Esophagus squamous epithelium (tissue), 5 donors: ENCODE measurements around the gene RGS7. TPM values are rescaled to one million over a fixed set of nuclear protein-coding genes. Genes with fewer than 3 reads are reported as not detected.

Experiments used
- DNase-seq: peaks from one replicate; lab custom pipeline; 2025; lab: John Stamatoyannopoulos, UW
- H3K27ac ChIP-seq, 4 donors: fragments of 200-600 bp; sonication (generic); one replicate each; pipeline ENCODE4 v1.5.1; 2016 to 2019; ENCODE audit warnings: mild to moderate bottlenecking in 1 of 4
- H3K27me3 ChIP-seq, 4 donors: fragments of 200-600 bp; sonication (generic); 1 replicate in 3 of 4; 2 replicates in 1 of 4; pipeline versions ENCODE4 v1.5.1 to v1.6.0; 2017 to 2021; ENCODE audit warnings: antibody characterized with exemption in 1 of 4
- H3K36me3 ChIP-seq, 3 donors: fragments of 200-600 bp; sonication (generic); one replicate each; pipeline ENCODE4 v1.5.1; 2016 to 2019
- H3K4me1 ChIP-seq, 3 donors: fragments of 200-600 bp; sonication (generic); one replicate each; pipeline ENCODE4 v1.5.1; 2017 to 2019
- H3K4me3 ChIP-seq, 4 donors: fragments of 200-600 bp; sonication (generic); 1 replicate in 3 of 4; 2 replicates in 1 of 4; pipeline ENCODE4 v1.5.1; 2016 to 2019; ENCODE audit warnings: mild to moderate bottlenecking in 2 of 4, moderate library complexity in 1 of 4
- H3K9me3 ChIP-seq, 3 donors: fragments of 200-600 bp; sonication (generic); one replicate each; pipeline ENCODE4 v1.5.1; 2016 to 2019
- CTCF ChIP-seq, 6 experiments: fragments of 450-650 bp in 4 of 6; fragments of 200-600 bp in 2 of 6; sonication (generic) in 2 of 6; IDR thresholded peaks; one replicate each; pipeline ENCODE4 v1.5.1; 2016 to 2019; ENCODE audit warnings: antibody characterized with exemption in 6 of 6, mild to moderate bottlenecking in 4 of 6, moderate library complexity in 4 of 6
- POLR2A ChIP-seq, 4 donors: fragments of 450-650 bp; IDR thresholded peaks; one replicate each; pipeline ENCODE4 v1.6.1; 2017; ENCODE audit warnings: antibody characterized with exemption in 4 of 4, mild to moderate bottlenecking in 4 of 4, moderate library complexity in 3 of 4
- WGBS, 2 donors: methylation state at CpG; one replicate each; pipeline ENCODE4 v1.1.5; 2018; 5-methylcytosine and 5-hydroxymethylcytosine counted together
- intact Hi-C: fragments of 100-400 bp; cut with DNase I; formaldehyde crosslinking; loops from one replicate; pipeline ENCODE4 v1.15.0; 2022
- total RNA-seq, 4 donors: library from RNA; depleted of rRNA; stranded (reverse); fragments of >200 nt; gene quantifications; one replicate each; pipeline ENCODE4 v1.1.0, GENCODE V29; 2016
- donor health status: DM: yes; HTN: yes; CAD: no.

Gene RGS7
- total RNA-seq, 4 donors from 2014 or later = not detected

DNA sequence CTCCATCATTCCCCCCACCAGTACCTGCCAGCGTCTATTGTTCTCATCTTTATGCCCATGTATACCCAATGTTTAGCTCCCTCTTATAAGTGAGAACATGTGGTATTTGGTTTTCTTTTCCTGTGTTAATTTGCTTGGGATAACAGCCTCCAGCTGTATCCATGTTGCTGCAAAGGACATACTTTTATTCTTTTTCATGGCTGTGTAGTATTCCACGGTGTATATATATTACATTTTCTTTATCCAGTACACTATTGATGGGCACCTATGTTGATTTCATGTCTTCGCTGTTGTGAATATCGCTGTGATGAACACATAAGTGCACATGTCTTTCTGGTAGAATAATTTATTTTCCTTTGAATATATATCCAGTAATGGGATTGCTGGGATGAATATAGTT, 431.7 kb downstream of the RGS7 start:
- Histone ChIP-seq H3K36me3 (no peaks in the 10 kb centered on the region), H3K27me3 (no peaks in the 10 kb centered on the region), H3K27ac (no peak overlapping the region), H3K4me1 (no peaks in the 10 kb centered on the region), H3K4me3 (no peak overlapping the region), H3K9me3 (peaks cover 0 to 4% (median 0%) of the 10 kb centered on the region in 3 donors)
- 76 to 83% methylated on average over 4 of the region's 4 CpGs for WGBS, 2 donors
- intact Hi-C loops = no loop called here
- TF ChIP-seq POLR2A (IDR thresholded peaks at IDR 0.05) = no peak
- TF ChIP-seq CTCF (IDR thresholded peaks at IDR 0.05) = no peak
- no peak for DNase-seq

DNA sequence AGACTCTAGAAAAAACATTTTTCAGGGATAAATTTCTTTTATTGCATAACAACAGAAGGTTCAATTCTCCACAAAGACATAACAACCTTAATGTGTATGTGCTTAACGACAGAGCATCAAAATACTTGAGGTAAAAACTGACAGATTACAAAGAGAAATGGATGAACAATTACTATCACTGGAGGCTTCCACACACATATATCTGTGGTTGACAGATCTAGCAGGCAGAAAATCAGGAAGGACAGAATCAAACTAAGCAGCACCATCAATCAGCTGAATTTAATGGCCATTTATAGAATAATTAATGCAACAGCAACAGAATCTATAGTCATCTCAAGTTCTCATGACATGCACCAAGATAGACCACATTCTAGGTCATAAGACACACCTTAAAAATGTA, 439.0 kb downstream of the RGS7 start:
- no peak overlapping the region for H3K4me3 ChIP-seq
- H3K9me3 ChIP-seq = no peaks in the 10 kb centered on the region
- DNase-seq = no peak
- no peaks in the 10 kb centered on the region for H3K27me3 ChIP-seq
- TF ChIP-seq POLR2A (IDR thresholded peaks at IDR 0.05) (no peak), CTCF (IDR thresholded peaks at IDR 0.05) (no peak)
- H3K27ac ChIP-seq = no peak overlapping the region
- intact Hi-C loops = no loop called here
- no peaks in the 10 kb centered on the region for H3K36me3 ChIP-seq
- no peaks in the 10 kb centered on the region for H3K4me1 ChIP-seq
- 50 to 57% methylated on average over 1 of the region's 1 CpG for WGBS, 2 donors

DNA sequence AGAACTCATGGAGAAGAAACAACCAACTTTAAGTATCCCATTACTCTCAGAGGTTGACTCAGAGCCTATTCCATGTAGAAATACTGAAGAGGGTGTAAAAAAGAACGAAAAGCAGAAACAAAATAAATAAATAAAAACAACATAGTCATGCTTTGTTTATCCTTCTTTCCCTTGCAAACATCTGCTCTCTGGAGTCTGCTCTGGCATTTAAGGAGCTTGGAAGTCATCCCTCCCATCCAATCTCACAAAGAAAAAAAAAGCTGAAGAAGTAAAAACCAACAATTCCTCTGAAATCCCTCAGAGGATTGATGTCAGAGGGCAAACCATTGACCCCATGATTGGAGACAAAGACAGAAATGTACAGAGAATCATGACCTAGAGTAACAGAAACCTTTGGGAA, 442.5 kb downstream of the RGS7 start:
- Histone ChIP-seq H3K4me1 (no peaks in the 10 kb centered on the region), H3K36me3 (no peaks in the 10 kb centered on the region), H3K27ac (no peak overlapping the region), H3K4me3 (no peak overlapping the region), H3K9me3 (no peaks in the 10 kb centered on the region), H3K27me3 (no peaks in the 10 kb centered on the region)
- WGBS, 2 donors = 20 to 25% methylated on average over 1 of the region's 1 CpG
- intact Hi-C loops = no loop called here
- TF ChIP-seq POLR2A (IDR thresholded peaks at IDR 0.05) = no peak
- TF ChIP-seq CTCF (IDR thresholded peaks at IDR 0.05) = no peak
- DNase-seq = no peak

DNA sequence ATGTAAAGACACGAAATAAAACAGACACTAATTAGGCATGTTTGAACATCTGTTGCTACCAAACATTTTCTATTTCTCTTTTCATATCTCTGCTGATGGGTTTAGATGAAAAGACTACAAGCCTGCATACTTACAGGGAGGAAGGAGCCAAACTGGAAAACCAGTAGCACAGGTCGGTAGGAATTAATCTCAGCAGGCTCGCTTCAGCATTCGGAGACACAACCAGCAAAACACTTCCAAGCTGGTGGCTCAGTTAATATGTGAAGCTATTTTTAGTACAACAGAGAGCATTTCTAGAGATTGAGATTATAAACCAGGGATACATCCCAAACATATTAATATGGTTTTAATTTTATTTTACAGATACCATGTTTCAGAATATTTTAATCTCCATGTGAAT, 444.2 kb downstream of the RGS7 start:
- H3K9me3 ChIP-seq = no peaks in the 10 kb centered on the region
- H3K27me3 ChIP-seq = no peaks in the 10 kb centered on the region
- H3K4me3 ChIP-seq = no peak overlapping the region
- no peak for DNase-seq
- H3K27ac ChIP-seq = no peak overlapping the region
- WGBS, 2 donors = 53 to 66% methylated on average over 4 of the region's 4 CpGs
- H3K36me3 ChIP-seq = no peaks in the 10 kb centered on the region
- intact Hi-C loops = no loop called here
- no peak for TF ChIP-seq POLR2A (IDR thresholded peaks at IDR 0.05)
- TF ChIP-seq CTCF (IDR thresholded peaks at IDR 0.05) = no peak
- H3K4me1 ChIP-seq = no peaks in the 10 kb centered on the region

- DNase-seq = no peak
- no peaks in the 10 kb centered on the region for H3K36me3 ChIP-seq
- H3K4me3 ChIP-seq = no peak overlapping the region
- intact Hi-C loops = no loop called here
- no peaks in the 10 kb centered on the region for H3K27me3 ChIP-seq
- 69 to 74% methylated on average over 12 of the region's 12 CpGs for WGBS, 2 donors
- H3K27ac ChIP-seq = no peak overlapping the region
- H3K4me1 ChIP-seq = no peaks in the 10 kb centered on the region
- TF ChIP-seq POLR2A (IDR thresholded peaks at IDR 0.05) (no peak), CTCF (IDR thresholded peaks at IDR 0.05) (no peak)
- peaks cover 0 to 11% (median 0%) of the 10 kb centered on the region in 3 donors for H3K9me3 ChIP-seq
These were observed 447.1 kb downstream of the RGS7 start for GRCh38 chr1:240909701-240910457.
